ENCODE data around the gene ELP4.

Gene ELP4

DNA sequence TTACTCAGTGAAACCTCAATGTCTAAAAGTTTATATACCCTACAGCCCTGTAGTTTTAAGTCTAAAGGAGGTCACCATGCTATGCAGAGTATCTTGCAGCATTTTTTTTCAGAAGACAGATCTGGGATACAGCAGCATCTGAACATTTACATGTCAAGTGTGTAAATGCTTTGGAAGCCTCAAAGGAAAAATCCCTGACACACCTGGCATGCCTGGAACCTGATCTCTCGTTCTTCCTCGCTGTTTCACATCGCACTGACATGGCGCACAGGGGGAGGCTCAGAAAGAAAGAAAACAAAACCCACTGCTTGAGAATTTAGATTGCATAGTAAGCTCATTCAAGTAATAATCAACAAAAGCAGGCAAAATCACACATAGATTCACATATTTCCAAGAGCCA lies 270.5 kb downstream of the ELP4 start:
- ChIA-PET CTCF (interaction anchor here (0.8 kb wide), 1 partner anchor 109 kb away, joined by 3 read pairs; no protein-coding TSS in a partner anchor), POLR2A (no interaction called here)
- no peaks in the 10 kb centered on the region for H3K4me1 ChIP-seq (ENCODE audit: control insufficient read depth, insufficient read depth, low read length)
- H3K4me3 ChIP-seq (ENCODE audit: low read depth, low read length): no peak overlapping the region
- H3K27ac ChIP-seq (ENCODE audit: extremely low read depth, low read depth, low read length): no peak overlapping the region
- no peaks in the 10 kb centered on the region for H3K9me3 ChIP-seq (ENCODE audit: control insufficient read depth, insufficient read depth, low read depth, low read length)
- TF ChIP-seq ZNF324 (tag by site-specific recombination; IDR thresholded peaks at IDR 0.05): no peak
- no peak for TF ChIP-seq ZNF558 (tag by site-specific recombination; IDR thresholded peaks at IDR 0.05)
- no peak for TF ChIP-seq ZNF391 (tag by site-specific recombination; IDR thresholded peaks at IDR 0.05; ENCODE audit: borderline replicate concordance, low read depth)
- TF ChIP-seq ZNF114 (tag by site-specific recombination; IDR thresholded peaks at IDR 0.05): no peak
- TF ChIP-seq PRDM1 (tag by site-specific recombination; IDR thresholded peaks at IDR 0.05): no peak
- TF ChIP-seq ZBTB8A (tag by site-specific recombination; IDR thresholded peaks at IDR 0.05): no peak
- TF ChIP-seq ZXDB (tag by site-specific recombination; IDR thresholded peaks at IDR 0.05): no peak
- no peak for TF ChIP-seq ZNF776 (tag by site-specific recombination; IDR thresholded peaks at IDR 0.05; ENCODE audit: borderline replicate concordance)
- TF ChIP-seq, protein P1, sequence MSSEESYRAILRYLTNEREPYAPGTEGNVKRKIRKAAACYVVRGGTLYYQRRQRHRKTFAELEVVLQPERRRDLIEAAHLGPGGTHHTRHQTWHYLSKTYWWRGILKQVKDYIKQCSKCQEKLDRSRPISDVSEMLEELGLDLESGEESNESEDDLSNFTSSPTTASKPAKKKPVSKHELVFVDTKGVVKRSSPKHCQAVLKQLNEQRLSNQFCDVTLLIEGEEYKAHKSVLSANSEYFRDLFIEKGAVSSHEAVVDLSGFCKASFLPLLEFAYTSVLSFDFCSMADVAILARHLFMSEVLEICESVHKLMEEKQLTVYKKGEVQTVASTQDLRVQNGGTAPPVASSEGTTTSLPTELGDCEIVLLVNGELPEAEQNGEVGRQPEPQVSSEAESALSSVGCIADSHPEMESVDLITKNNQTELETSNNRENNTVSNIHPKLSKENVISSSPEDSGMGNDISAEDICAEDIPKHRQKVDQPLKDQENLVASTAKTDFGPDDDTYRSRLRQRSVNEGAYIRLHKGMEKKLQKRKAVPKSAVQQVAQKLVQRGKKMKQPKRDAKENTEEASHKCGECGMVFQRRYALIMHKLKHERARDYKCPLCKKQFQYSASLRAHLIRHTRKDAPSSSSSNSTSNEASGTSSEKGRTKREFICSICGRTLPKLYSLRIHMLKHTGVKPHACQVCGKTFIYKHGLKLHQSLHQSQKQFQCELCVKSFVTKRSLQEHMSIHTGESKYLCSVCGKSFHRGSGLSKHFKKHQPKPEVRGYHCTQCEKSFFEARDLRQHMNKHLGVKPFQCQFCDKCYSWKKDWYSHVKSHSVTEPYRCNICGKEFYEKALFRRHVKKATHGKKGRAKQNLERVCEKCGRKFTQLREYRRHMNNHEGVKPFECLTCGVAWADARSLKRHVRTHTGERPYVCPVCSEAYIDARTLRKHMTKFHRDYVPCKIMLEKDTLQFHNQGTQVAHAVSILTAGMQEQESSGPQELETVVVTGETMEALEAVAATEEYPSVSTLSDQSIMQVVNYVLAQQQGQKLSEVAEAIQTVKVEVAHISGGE (tag by site-specific recombination; conservative IDR thresholded peaks at IDR 0.05; ENCODE audit: low read depth): no peak
- TF ChIP-seq PBX3 (CRISPR knock-in tag; IDR thresholded peaks at IDR 0.05): no peak
- TF ChIP-seq ZNF221 (tag by site-specific recombination; IDR thresholded peaks at IDR 0.05; ENCODE audit: borderline replicate concordance): no peak
- no peak for TF ChIP-seq ZNF248 (tag by site-specific recombination; IDR thresholded peaks at IDR 0.05)
- no peak for TF ChIP-seq ZNF701 (tag by site-specific recombination; IDR thresholded peaks at IDR 0.05)
- no peak for TF ChIP-seq MEIS1 (CRISPR knock-in tag; IDR thresholded peaks at IDR 0.05; ENCODE audit: borderline replicate concordance)
- TF ChIP-seq ZNF610 (tag by site-specific recombination; IDR thresholded peaks at IDR 0.05; ENCODE audit: borderline replicate concordance): no peak
- no peak for TF ChIP-seq ZNF658 (tag by site-specific recombination; IDR thresholded peaks at IDR 0.05)
- no peak for TF ChIP-seq ZNF692 (tag by site-specific recombination; IDR thresholded peaks at IDR 0.05)
- no peaks in the 10 kb centered on the region for H3K36me3 ChIP-seq (ENCODE audit: control insufficient read depth in 2 of 2, insufficient read depth in 1 of 2, low read length in 2 of 2)

DNA sequence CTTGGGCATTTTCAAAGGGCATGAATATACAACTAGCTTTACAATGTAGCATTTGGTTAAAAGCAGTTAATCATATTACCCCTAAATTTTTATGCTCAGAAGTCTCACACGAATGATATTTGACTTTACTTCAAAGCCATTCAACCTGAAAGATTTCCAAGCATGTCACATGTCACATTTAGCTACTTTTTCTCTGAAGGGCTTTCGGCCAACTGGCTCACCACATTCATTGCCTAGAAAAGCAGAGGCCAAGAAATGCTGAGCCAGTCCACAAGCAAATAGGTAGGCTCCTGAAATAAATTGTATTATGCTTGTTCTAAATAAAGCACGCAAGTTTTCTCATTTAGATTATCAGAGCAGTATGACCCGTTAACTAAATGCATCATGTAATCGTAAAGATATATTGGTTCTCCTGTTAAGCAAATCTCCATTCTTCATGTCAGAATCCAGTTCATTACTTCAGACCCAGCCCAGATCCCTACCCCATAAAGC lies 271.0 kb downstream of the ELP4 start:
- ChIA-PET CTCF (no interaction called here), POLR2A (no interaction called here)
- no peaks in the 10 kb centered on the region for H3K9me3 ChIP-seq (ENCODE audit: control insufficient read depth, insufficient read depth, low read depth, low read length)
- H3K4me1 ChIP-seq (ENCODE audit: control insufficient read depth, insufficient read depth, low read length): no peaks in the 10 kb centered on the region
- no peak overlapping the region for H3K27ac ChIP-seq (ENCODE audit: extremely low read depth, low read depth, low read length)
- no peak overlapping the region for H3K4me3 ChIP-seq (ENCODE audit: low read depth, low read length)
- no peaks in the 10 kb centered on the region for H3K36me3 ChIP-seq (ENCODE audit: control insufficient read depth in 2 of 2, insufficient read depth in 1 of 2, low read length in 2 of 2)
- TF ChIP-seq ZNF266 (tag by site-specific recombination; IDR thresholded peaks at IDR 0.05; ENCODE audit: low read depth) (no peak), ZNF548 (tag by site-specific recombination; IDR thresholded peaks at IDR 0.05) (no peak), ZNF785 (tag by site-specific recombination; IDR thresholded peaks at IDR 0.05) (no peak), ZSCAN30 (tag by site-specific recombination; IDR thresholded peaks at IDR 0.05) (no peak), KLF7 (tag by site-specific recombination; IDR thresholded peaks at IDR 0.05; ENCODE audit: borderline replicate concordance) (no peak)
- TF ChIP-seq, protein P2, sequence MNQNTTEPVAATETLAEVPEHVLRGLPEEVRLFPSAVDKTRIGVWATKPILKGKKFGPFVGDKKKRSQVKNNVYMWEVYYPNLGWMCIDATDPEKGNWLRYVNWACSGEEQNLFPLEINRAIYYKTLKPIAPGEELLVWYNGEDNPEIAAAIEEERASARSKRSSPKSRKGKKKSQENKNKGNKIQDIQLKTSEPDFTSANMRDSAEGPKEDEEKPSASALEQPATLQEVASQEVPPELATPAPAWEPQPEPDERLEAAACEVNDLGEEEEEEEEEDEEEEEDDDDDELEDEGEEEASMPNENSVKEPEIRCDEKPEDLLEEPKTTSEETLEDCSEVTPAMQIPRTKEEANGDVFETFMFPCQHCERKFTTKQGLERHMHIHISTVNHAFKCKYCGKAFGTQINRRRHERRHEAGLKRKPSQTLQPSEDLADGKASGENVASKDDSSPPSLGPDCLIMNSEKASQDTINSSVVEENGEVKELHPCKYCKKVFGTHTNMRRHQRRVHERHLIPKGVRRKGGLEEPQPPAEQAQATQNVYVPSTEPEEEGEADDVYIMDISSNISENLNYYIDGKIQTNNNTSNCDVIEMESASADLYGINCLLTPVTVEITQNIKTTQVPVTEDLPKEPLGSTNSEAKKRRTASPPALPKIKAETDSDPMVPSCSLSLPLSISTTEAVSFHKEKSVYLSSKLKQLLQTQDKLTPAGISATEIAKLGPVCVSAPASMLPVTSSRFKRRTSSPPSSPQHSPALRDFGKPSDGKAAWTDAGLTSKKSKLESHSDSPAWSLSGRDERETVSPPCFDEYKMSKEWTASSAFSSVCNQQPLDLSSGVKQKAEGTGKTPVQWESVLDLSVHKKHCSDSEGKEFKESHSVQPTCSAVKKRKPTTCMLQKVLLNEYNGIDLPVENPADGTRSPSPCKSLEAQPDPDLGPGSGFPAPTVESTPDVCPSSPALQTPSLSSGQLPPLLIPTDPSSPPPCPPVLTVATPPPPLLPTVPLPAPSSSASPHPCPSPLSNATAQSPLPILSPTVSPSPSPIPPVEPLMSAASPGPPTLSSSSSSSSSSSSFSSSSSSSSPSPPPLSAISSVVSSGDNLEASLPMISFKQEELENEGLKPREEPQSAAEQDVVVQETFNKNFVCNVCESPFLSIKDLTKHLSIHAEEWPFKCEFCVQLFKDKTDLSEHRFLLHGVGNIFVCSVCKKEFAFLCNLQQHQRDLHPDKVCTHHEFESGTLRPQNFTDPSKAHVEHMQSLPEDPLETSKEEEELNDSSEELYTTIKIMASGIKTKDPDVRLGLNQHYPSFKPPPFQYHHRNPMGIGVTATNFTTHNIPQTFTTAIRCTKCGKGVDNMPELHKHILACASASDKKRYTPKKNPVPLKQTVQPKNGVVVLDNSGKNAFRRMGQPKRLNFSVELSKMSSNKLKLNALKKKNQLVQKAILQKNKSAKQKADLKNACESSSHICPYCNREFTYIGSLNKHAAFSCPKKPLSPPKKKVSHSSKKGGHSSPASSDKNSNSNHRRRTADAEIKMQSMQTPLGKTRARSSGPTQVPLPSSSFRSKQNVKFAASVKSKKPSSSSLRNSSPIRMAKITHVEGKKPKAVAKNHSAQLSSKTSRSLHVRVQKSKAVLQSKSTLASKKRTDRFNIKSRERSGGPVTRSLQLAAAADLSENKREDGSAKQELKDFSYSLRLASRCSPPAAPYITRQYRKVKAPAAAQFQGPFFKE (tag by site-specific recombination; IDR thresholded peaks at IDR 0.05; ENCODE audit: borderline replicate concordance): no peak
- TF ChIP-seq, protein P3, sequence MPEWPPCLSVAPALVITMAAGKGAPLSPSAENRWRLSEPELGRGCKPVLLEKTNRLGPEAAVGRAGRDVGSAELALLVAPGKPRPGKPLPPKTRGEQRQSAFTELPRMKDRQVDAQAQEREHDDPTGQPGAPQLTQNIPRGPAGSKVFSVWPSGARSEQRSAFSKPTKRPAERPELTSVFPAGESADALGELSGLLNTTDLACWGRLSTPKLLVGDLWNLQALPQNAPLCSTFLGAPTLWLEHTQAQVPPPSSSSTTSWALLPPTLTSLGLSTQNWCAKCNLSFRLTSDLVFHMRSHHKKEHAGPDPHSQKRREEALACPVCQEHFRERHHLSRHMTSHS (tag by site-specific recombination; IDR thresholded peaks at IDR 0.05): no peak

All from HEK293 (cell line).